ENCODE results near the gene ZNF595.

GRCh38 chr4:114149-114548 lies 61.0 kb downstream of the ZNF595 start:
- TF ChIP-seq EZH2 (IDR thresholded peaks at IDR 0.05; ENCODE audit: insufficient read depth, poor library complexity, severe bottlenecking), result no peak
- no peak for TF ChIP-seq EZH2phosphoT487 (IDR thresholded peaks at IDR 0.05; ENCODE audit: insufficient read depth, low read depth)
